Measurements from ENCODE around the gene HIPK2. TPM values are rescaled to one million over a fixed set of nuclear protein-coding genes. Genes with fewer than 3 reads are reported as not detected.

HIPK2 gene
- total RNA-seq, 1 experiment from 2014 or later = 30.7 TPM

DNA sequence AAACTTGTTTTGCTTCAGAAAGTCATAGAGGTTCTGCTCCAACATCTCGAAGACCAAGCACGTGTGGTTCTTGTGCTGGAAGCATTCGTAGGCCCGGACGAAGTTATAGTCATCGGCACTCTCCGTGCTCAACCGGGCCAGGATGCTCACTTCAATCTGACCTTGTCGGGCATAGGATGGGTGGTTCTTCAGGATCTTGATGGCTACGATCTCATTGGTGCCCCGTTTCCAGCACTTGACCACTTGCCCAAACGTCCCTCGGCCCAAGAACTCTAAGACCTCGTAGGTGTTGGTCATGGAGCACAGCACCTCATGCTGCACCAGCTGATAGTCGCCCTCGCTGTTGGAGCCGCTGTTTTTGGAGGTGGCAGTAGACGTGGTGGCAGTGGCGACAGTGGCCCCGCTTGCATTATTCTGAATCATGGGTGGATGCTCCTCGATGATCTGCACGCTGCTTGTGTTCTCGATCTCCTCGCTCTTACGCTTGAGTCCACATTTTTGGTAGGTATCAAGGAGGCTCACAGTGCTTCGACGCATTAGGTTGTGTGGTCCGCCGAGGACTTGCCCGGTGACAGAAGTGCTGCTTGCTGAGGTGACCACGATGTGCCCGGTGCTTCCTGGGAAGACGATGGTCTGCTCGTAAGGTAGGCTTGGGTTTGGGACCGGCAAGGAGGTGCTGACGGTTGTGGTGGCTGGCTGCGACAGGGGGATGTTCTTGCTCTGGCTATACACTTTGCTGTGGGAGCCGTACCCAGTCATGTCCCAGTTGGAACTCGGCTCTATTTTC is 61.4 kb downstream of the HIPK2 start:
- peaks cover 6% of the 10 kb centered on the region for H3K36me3 ChIP-seq (ENCODE audit: insufficient read depth, low read length, poor library complexity, severe bottlenecking)
- no peak for TF ChIP-seq EZH2 (IDR thresholded peaks at IDR 0.05; ENCODE audit: borderline replicate concordance, low read depth, low read length, poor library complexity, severe bottlenecking)
- TF ChIP-seq, protein P1, sequence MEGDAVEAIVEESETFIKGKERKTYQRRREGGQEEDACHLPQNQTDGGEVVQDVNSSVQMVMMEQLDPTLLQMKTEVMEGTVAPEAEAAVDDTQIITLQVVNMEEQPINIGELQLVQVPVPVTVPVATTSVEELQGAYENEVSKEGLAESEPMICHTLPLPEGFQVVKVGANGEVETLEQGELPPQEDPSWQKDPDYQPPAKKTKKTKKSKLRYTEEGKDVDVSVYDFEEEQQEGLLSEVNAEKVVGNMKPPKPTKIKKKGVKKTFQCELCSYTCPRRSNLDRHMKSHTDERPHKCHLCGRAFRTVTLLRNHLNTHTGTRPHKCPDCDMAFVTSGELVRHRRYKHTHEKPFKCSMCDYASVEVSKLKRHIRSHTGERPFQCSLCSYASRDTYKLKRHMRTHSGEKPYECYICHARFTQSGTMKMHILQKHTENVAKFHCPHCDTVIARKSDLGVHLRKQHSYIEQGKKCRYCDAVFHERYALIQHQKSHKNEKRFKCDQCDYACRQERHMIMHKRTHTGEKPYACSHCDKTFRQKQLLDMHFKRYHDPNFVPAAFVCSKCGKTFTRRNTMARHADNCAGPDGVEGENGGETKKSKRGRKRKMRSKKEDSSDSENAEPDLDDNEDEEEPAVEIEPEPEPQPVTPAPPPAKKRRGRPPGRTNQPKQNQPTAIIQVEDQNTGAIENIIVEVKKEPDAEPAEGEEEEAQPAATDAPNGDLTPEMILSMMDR (conservative IDR thresholded peaks at IDR 0.05; ENCODE audit: low read depth, low read length) = no peak
- ChIA-PET CTCF (no interaction called here), POLR2A (ENCODE audit: low non-redundant PET) (no interaction called here)
- DNase-seq (ENCODE audit: low spot score) = no peak
- intact Hi-C loops (cut with micrococcal nuclease; ENCODE audit: unreplicated experiment) = no loop called here
- no peak overlapping the region for H3K27ac ChIP-seq (ENCODE audit: low read depth, low read length, poor library complexity, severe bottlenecking)
- no peaks in the 10 kb centered on the region for H3K9me3 ChIP-seq (ENCODE audit: low read depth, low read length, poor library complexity, severe bottlenecking)
- H3K27me3 ChIP-seq (replicated peaks; ENCODE audit: insufficient read depth, low read depth, low read length, poor library complexity) = no peaks in the 10 kb centered on the region
- no peak overlapping the region for H3K4me3 ChIP-seq (ENCODE audit: low read depth, low read length, poor library complexity, severe bottlenecking)
- TSS peak; percentile 53 for BruUV-seq (replicated peaks)
- no peaks in the 10 kb centered on the region for H3K4me1 ChIP-seq (ENCODE audit: insufficient read depth, low read length, poor library complexity, severe bottlenecking)

GRCh38 chr7:139715194-139715815 is 62.5 kb downstream of the HIPK2 start:
- CTCF ChIA-PET = no interaction called here
- no peak for DNase-seq (ENCODE audit: low spot score)
- intact Hi-C loops (cut with micrococcal nuclease; ENCODE audit: unreplicated experiment) = no loop called here
- BruUV-seq (replicated peaks) = no TSS peak
- no peaks in the 10 kb centered on the region for H3K27me3 ChIP-seq (replicated peaks; ENCODE audit: insufficient read depth, low read depth, low read length, poor library complexity)
- no peaks in the 10 kb centered on the region for H3K9me3 ChIP-seq (ENCODE audit: low read depth, low read length, poor library complexity, severe bottlenecking)
- H3K27ac ChIP-seq (ENCODE audit: low read depth, low read length, poor library complexity, severe bottlenecking) = no peak overlapping the region
- POLR2A ChIA-PET (ENCODE audit: low non-redundant PET) = no interaction called here
- no peaks in the 10 kb centered on the region for H3K4me1 ChIP-seq (ENCODE audit: insufficient read depth, low read length, poor library complexity, severe bottlenecking)
- H3K36me3 ChIP-seq (ENCODE audit: insufficient read depth, low read length, poor library complexity, severe bottlenecking) = peaks cover 6% of the 10 kb centered on the region
- TF ChIP-seq EZH2 (IDR thresholded peaks at IDR 0.05; ENCODE audit: borderline replicate concordance, low read depth, low read length, poor library complexity, severe bottlenecking) = no peak
- TF ChIP-seq, protein P1 (conservative IDR thresholded peaks at IDR 0.05; ENCODE audit: low read depth, low read length) = no peak
- H3K4me3 ChIP-seq (ENCODE audit: low read depth, low read length, poor library complexity, severe bottlenecking) = no peak overlapping the region

DNA sequence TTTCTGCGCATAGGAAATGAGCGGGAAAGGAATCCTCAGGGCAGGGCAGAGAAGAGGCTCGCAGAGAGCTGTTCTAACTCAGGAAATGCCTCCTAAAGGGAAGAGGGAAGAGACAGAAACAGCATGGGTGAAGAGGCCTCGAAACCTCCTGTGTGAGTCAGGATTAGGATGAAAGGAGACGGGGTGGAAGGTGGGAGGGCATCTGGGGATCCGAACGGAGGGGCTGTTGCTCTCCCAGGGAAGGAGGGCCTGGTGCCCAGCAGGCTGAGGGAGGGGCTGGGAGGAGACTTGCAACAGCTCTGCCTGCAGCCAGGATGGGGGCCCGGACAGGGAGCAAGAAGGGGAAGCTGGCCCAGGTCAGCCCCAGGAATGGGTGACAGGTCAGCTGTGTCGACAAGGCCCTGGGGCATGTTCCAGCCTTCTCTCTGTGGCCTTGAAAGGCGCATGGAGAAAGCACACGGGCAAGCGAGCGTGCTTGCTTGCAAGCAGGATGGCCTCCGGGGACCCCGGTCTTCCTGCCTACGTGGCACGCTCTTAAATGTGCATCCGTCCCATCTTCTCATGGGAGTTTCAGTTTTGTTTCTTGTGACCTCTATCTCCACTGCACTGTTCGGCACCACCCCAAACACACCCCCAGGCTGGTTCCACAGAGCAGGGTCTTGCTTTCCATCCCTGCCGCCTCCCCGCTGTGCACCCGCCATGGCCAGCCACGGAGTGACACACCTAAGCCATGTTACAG is 63.5 kb downstream of the HIPK2 start:
- DNase-seq (ENCODE audit: low spot score) = no peak
- TF ChIP-seq EZH2 (IDR thresholded peaks at IDR 0.05; ENCODE audit: borderline replicate concordance, low read depth, low read length, poor library complexity, severe bottlenecking) = no peak
- TF ChIP-seq, protein P1 (conservative IDR thresholded peaks at IDR 0.05; ENCODE audit: low read depth, low read length) = no peak
- Histone ChIP-seq H3K9me3 (ENCODE audit: low read depth, low read length, poor library complexity, severe bottlenecking) (no peaks in the 10 kb centered on the region), H3K4me3 (ENCODE audit: low read depth, low read length, poor library complexity, severe bottlenecking) (no peak overlapping the region), H3K36me3 (ENCODE audit: insufficient read depth, low read length, poor library complexity, severe bottlenecking) (peaks cover 6% of the 10 kb centered on the region), H3K27ac (ENCODE audit: low read depth, low read length, poor library complexity, severe bottlenecking) (no peak overlapping the region), H3K4me1 (ENCODE audit: insufficient read depth, low read length, poor library complexity, severe bottlenecking) (no peaks in the 10 kb centered on the region), H3K27me3 (replicated peaks; ENCODE audit: insufficient read depth, low read depth, low read length, poor library complexity) (no peaks in the 10 kb centered on the region)
- ChIA-PET CTCF (no interaction called here), POLR2A (ENCODE audit: low non-redundant PET) (no interaction called here)
- intact Hi-C loops (cut with micrococcal nuclease; ENCODE audit: unreplicated experiment) = no loop called here
- BruUV-seq (replicated peaks) = no TSS peak
